Airway epithelial cell (primary cell): Measurements from ENCODE around the gene UNC5CL. TPM values are rescaled to one million over a fixed set of nuclear protein-coding genes. Genes with fewer than 3 reads are reported as not detected.

Experiments
- total RNA-seq: library from RNA; depleted of rRNA; stranded (reverse); fragments of >200 nt; gene quantifications from 2 replicates; pipeline ENCODE4 v1.2.3, GENCODE V29; 2015

UNC5CL gene
- total RNA-seq = 0.19 and 0.28 TPM in 2 replicates

GRCh38 chr6:41039060-41039998, at the start of gene UNC5CL:
UNC5CL (minus strand) TSS chr6:41039221; CDS start chr6:41035074, 4,147 bp downstream.

GRCh38 chr6:41072836-41073202, 33.8 kb upstream of the UNC5CL start, which contains the start of gene NFYA:
NFYA (plus strand) TSS chr6:41072974; CDS start chr6:41079090, 6,116 bp downstream.

GRCh38 chr6:41071923-41072835, 33.2 kb upstream of the UNC5CL start, which contains the start of gene OARD1:
OARD1 (minus strand) TSS chr6:41072356; CDS start chr6:41071634, 722 bp downstream.

GRCh38 chr6:41053041-41053440, 14.0 kb upstream of the UNC5CL start, which contains the start of gene APOBEC2:
APOBEC2 (plus strand) TSS chr6:41053202; CDS start chr6:41053348, 146 bp downstream.

GRCh38 chr6:41042226-41043055, 3.4 kb upstream of the UNC5CL start, which contains the start of gene TSPO2:
TSPO2 (plus strand) TSS chr6:41042467; CDS start chr6:41042986, 519 bp downstream.

Other genes with a start within 250 kb of the UNC5CL start
- gene TSPO2, start 3.2 kb upstream of the UNC5CL start, total RNA-seq = not detected in 2 replicates
- 0.63 TPM in 1 of 2 replicates, not detected in the other for gene APOBEC2, start 14.0 kb upstream of the UNC5CL start, total RNA-seq
- gene OARD1, start 33.1 kb upstream of the UNC5CL start, total RNA-seq = 13.6 and 14.5 TPM in 2 replicates
- gene NFYA, start 33.8 kb upstream of the UNC5CL start, total RNA-seq = 7.5 and 16.2 TPM in 2 replicates
- not detected in 2 replicates for gene TREML1, start 115.1 kb upstream of the UNC5CL start, total RNA-seq
- 7.9 and 10.3 TPM in 2 replicates for gene TREM2, start 123.9 kb upstream of the UNC5CL start, total RNA-seq
- gene TREML2, start 161.9 kb upstream of the UNC5CL start, total RNA-seq = not detected in 2 replicates
- not detected in 2 replicates for gene TREML4, start 189.1 kb upstream of the UNC5CL start, total RNA-seq
- gene TREM1, start 247.5 kb upstream of the UNC5CL start, total RNA-seq = 3.0 and 6.2 TPM in 2 replicates